Keratinocyte (primary cell): ENCODE data around the gene TYW1B.
"Not testable (repeated sequence)": the region's sequence is repeated elsewhere in the genome, so short reads cannot be mapped to it uniquely, and the experiment has no call there.

Experiments used
- EZH2 ChIP-seq: IDR thresholded peaks from one replicate; pipeline ENCODE4 v1.6.1; 2012; ENCODE audit warnings: inconsistent platforms, mild to moderate bottlenecking, low read length, moderate library complexity
- TF ChIP-seq, protein P1 (sequence below), 3 experiments: IDR thresholded peaks in 1 of 3; conservative IDR thresholded peaks in 1 of 3; optimal IDR thresholded peaks in 1 of 3; 2 replicates in 2 of 3; 3 replicates in 1 of 3; pipeline versions ENCODE3 to v1.5.1; 2011; ENCODE audit warnings: low read length in 3 of 3, mild to moderate bottlenecking in 3 of 3, moderate library complexity in 2 of 3, control low read depth in 1 of 3, inconsistent platforms in 1 of 3; ENCODE audit not compliant: insufficient read depth in 2 of 3; ENCODE audit errors: extremely low read depth in 1 of 3

- TF ChIP-seq, protein P1, sequence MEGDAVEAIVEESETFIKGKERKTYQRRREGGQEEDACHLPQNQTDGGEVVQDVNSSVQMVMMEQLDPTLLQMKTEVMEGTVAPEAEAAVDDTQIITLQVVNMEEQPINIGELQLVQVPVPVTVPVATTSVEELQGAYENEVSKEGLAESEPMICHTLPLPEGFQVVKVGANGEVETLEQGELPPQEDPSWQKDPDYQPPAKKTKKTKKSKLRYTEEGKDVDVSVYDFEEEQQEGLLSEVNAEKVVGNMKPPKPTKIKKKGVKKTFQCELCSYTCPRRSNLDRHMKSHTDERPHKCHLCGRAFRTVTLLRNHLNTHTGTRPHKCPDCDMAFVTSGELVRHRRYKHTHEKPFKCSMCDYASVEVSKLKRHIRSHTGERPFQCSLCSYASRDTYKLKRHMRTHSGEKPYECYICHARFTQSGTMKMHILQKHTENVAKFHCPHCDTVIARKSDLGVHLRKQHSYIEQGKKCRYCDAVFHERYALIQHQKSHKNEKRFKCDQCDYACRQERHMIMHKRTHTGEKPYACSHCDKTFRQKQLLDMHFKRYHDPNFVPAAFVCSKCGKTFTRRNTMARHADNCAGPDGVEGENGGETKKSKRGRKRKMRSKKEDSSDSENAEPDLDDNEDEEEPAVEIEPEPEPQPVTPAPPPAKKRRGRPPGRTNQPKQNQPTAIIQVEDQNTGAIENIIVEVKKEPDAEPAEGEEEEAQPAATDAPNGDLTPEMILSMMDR (optimal IDR thresholded peaks at IDR 0.05 in 1 of 3, IDR thresholded peaks at IDR 0.05 in 1 of 3, conservative IDR thresholded peaks at IDR 0.05 in 1 of 3; ENCODE audit: extremely low read depth in 1 of 3, insufficient read depth in 2 of 3, low read length in 3 of 3) = not testable (repeated sequence)
- not testable (repeated sequence) for TF ChIP-seq EZH2
These were observed 26.4 kb downstream of the TYW1B start for GRCh38 chr7:72801564-72801963.
